Measurements from ENCODE around the gene LBX1.

- TF ChIP-seq POLR2A (IDR thresholded peaks at IDR 0.05) (no peak), CTCF (IDR thresholded peaks at IDR 0.05 in 8 of 11, conservative IDR thresholded peaks at IDR 0.05 in 3 of 11) (no peak)
Observed at GRCh38 chr10:101237081-101237981, 8.1 kb upstream of the LBX1 start.

Measured in spleen (tissue), 7 donors.